GM12878 (cell line): Measurements from ENCODE around the gene SH3GL3. TPM values are rescaled to one million over a fixed set of nuclear protein-coding genes. Genes with fewer than 3 reads are reported as not detected.

Experiments used
- ATAC-seq: fragments of 200-7000 bp; cut with Tn5 transposase; 3 replicates; pipeline ENCODE4 v1.9.1; 2020; ENCODE audit warnings: mild to moderate bottlenecking, moderate library complexity
- BruUV-seq: library from RNA; stranded (reverse); fragments of 400-500 nt; replicated peaks from 2 replicates; lab custom pipeline; 2021; lab: Mats Ljungman, UMichigan
- CTCF ChIA-PET: fragments of 300-600 bp; sonication (Branson Sonifier 250); formaldehyde crosslinking; extraction: SDS; loops from one replicate; lab custom pipeline; 2021; ENCODE audit warnings: inconsistent platforms; lab: Yijun Ruan, JAX
- POLR2A ChIA-PET: fragments of 350-600 bp; formaldehyde crosslinking; extraction: SDS; loops from one replicate; lab custom pipeline; 2021; ENCODE audit warnings: inconsistent platforms; lab: Charles Lee
- RAD21 ChIA-PET: fragments of 300-600 bp; sonication (Branson Sonifier 250); formaldehyde crosslinking; loops from one replicate; lab custom pipeline; 2023; ENCODE audit warnings: antibody characterized with exemption; ENCODE audit not compliant: unreplicated experiment; lab: Charles Lee
- SMC1A ChIA-PET: fragments of 300-600 bp; sonication (Branson Sonifier 250); formaldehyde crosslinking; loops from one replicate; lab custom pipeline; 2023; ENCODE audit not compliant: unreplicated experiment, uncharacterized antibody; lab: Charles Lee
- DNase-seq: peaks from one replicate; pipeline ENCODE4 v3.0.0-alpha.2; 2011; ENCODE audit warnings: low read depth, low spot score
- FAIRE-seq: peaks from 3 replicates; lab custom pipeline; 2011; peaks lifted over from hg19 to GRCh38; lab: Jason Lieb, UNC
- H2AFZ ChIP-seq: 2 replicates; pipeline ENCODE4 v1.6.0; 2011; ENCODE audit warnings: low read depth, low read length, control low read depth; ENCODE audit not compliant: control insufficient read depth
- H3K27ac ChIP-seq: 2 replicates; pipeline ENCODE4 v1.5.1; 2011; ENCODE audit warnings: control low read depth; ENCODE audit not compliant: control insufficient read depth, insufficient read depth
- H3K27me3 ChIP-seq, 2 experiments: replicated peaks in 1 of 2; 2 replicates each; pipeline versions ENCODE4 v1.6.0 to v1.6.1; 2011; ENCODE audit warnings: low read length in 1 of 2; ENCODE audit not compliant: control insufficient read depth in 2 of 2, insufficient read depth in 2 of 2
- H3K36me3 ChIP-seq, 2 experiments: 2 replicates each; pipeline ENCODE4 v1.5.1; 2011; ENCODE audit warnings: low read length in 1 of 2; ENCODE audit not compliant: control insufficient read depth in 2 of 2, insufficient read depth in 2 of 2
- H3K4me1 ChIP-seq: 2 replicates; pipeline ENCODE4 v1.6.1; 2011; ENCODE audit warnings: mild to moderate bottlenecking, low read length, moderate library complexity, mixed read lengths; ENCODE audit not compliant: control insufficient read depth, insufficient read depth
- H3K4me2 ChIP-seq: 2 replicates; pipeline ENCODE4 v1.6.0; 2011; ENCODE audit warnings: control low read depth; ENCODE audit not compliant: control insufficient read depth, insufficient read depth
- H3K4me3 ChIP-seq: fragments of 200-600 bp; sonication (generic); 2 replicates; pipeline ENCODE4 v1.5.1; 2016
- H3K79me2 ChIP-seq: 2 replicates; pipeline ENCODE4 v1.6.0; 2011; ENCODE audit warnings: low read length; ENCODE audit not compliant: control insufficient read depth, insufficient read depth
- H3K9ac ChIP-seq: 2 replicates; pipeline ENCODE4 v1.8.0; 2011; ENCODE audit warnings: low read length, control low read depth, mixed read lengths; ENCODE audit not compliant: control insufficient read depth, insufficient read depth
- H3K9me3 ChIP-seq: replicated peaks from 3 replicates; pipeline ENCODE4 v1.5.1; 2011; ENCODE audit warnings: mild to moderate bottlenecking, low read length; ENCODE audit not compliant: control insufficient read depth, insufficient read depth
- H4K20me1 ChIP-seq: 2 replicates; pipeline ENCODE4 v1.6.0; 2011; ENCODE audit not compliant: control insufficient read depth, insufficient read depth
- ASH2L ChIP-seq: fragments of 300-600, 200-600 bp; sonication (generic); IDR thresholded peaks from 2 replicates; pipeline ENCODE4 v1.6.1; 2017; ENCODE audit warnings: low read depth, mild to moderate bottlenecking, borderline replicate concordance
- DPF2 ChIP-seq: fragments of 450-650 bp; IDR thresholded peaks from 2 replicates; pipeline ENCODE4 v1.6.1; 2017; ENCODE audit warnings: mild to moderate bottlenecking
- IKZF1 ChIP-seq: fragments of 450-650 bp; conservative IDR thresholded peaks from 2 replicates; pipeline ENCODE4 v1.6.1; 2017; ENCODE audit warnings: antibody characterized with exemption, mild to moderate bottlenecking
- PML ChIP-seq: IDR thresholded peaks from 2 replicates; pipeline ENCODE4 v1.6.1; 2012; ENCODE audit warnings: low read length, inconsistent platforms
- SP1 ChIP-seq: IDR thresholded peaks from one replicate; pipeline ENCODE4 v1.6.1; 2011; ENCODE audit warnings: low read depth, low read length
- ZNF217 ChIP-seq: fragments of 450-650 bp; IDR thresholded peaks from 2 replicates; pipeline ENCODE4 v1.6.1; 2017; ENCODE audit warnings: antibody characterized with exemption, mild to moderate bottlenecking
- ZNF24 ChIP-seq: fragments of 450-650 bp; IDR thresholded peaks from 2 replicates; pipeline ENCODE4 v1.6.1; 2017; ENCODE audit warnings: antibody characterized with exemption, mild to moderate bottlenecking
- WGBS: methylation state at CpG from one replicate; pipeline ENCODE4 v1.1.6; 2016; ENCODE audit warnings: low lambda C conversion rate; ENCODE audit not compliant: insufficient replicate concordance, insufficient coverage; ENCODE audit errors: missing lambda C conversion rate; 5-methylcytosine and 5-hydroxymethylcytosine counted together
- in situ Hi-C: fragments of 300-500 bp; cut with MboI; formaldehyde crosslinking; loops from 9 replicates; pipeline ENCODE4 v1.14.3; 2018; ENCODE audit warnings: mixed read lengths
- intact Hi-C: fragments of 100-400 bp; cut with micrococcal nuclease; formaldehyde crosslinking; loops from one replicate; pipeline ENCODE4 v1.14.2; 2022; ENCODE audit not compliant: unreplicated experiment
- polyA plus RNA-seq, 11 experiments: library from polyadenylated mRNA; depleted of rRNA in 4 of 11; unstranded in 6 of 11; stranded (reverse) in 5 of 11; fragments of >200 nt; fragmentation: Nextera tagmentation in 4 of 11; fragmentation: Illumina TruSeq in 1 of 11; extraction: Ambion mirVana in 4 of 11; extraction: Trizol in 1 of 11; gene quantifications; 1 replicate in 1 of 11; 2 replicates in 10 of 11; pipeline versions ENCODE4 v1.2.1 to v1.2.3, GENCODE V29; 2011 to 2016; ENCODE audit warnings: inconsistent platforms in 2 of 11, missing spikeins in 2 of 11, low read depth in 1 of 11
- total RNA-seq, 4 experiments: library from RNA; depleted of rRNA in 3 of 4; stranded (reverse); fragments of >200 nt in 3 of 4; fragmentation: Illumina TruSeq in 1 of 4; extraction: Trizol in 1 of 4; gene quantifications; 2 replicates each; pipeline versions ENCODE4 v1.2.1 to v1.2.3, GENCODE V29; 2013 to 2021
- TF ChIP-seq, protein P1 (sequence below): fragments of 450-650 bp; IDR thresholded peaks from 2 replicates; pipeline ENCODE4 v1.6.1; 2016; ENCODE audit warnings: mild to moderate bottlenecking, moderate library complexity, borderline replicate concordance

The SH3GL3 gene
- total and polyA plus RNA-seq, 10 of the 15 experiments (the other 5 are each of a cell fraction or from before 2014, with no cell fraction given) = not detected

DNA sequence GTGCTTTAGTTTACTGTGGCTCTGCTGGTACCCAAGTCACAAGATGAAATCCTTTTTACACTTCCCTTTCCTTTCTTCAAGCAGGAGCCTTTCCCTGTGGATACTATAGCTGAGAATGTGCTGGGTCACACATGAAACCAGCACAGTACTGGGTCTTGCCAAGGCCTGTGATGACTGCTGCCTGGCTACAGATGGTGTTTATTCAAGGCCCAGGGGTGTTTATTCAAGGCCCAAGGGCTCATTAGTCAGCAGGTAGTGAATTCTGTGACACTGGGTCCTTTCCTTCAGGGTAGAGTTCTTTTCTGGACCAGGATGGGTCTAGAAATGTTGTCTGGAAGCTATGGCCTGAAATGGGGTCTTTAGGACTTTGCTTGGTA lies 99.4 kb downstream of the SH3GL3 start (continued):
- no peak for TF ChIP-seq ZNF24
- TF ChIP-seq SP1 = no peak

DNA sequence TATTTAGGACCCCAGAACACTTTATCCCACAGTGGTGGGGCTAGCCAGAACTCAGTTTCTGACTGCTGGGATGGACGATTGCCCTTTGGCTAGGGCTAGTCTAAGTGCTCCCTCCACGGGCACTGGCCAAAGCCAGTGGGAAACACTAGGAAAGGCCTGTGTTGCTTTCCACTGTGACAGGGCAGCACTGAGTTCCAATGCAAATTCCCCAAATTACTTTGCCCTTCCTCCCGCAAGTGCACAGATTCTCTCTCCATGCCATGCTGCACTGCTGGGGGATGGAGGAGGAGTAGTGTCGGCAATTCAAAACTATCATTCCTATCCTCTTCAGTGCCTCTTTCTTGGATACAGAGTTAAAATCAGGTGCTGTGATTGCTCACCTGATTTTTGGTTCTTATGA lies 100.0 kb downstream of the SH3GL3 start:
- 62% methylated on average over 4 of the region's 4 CpGs for WGBS

More for the DNA sequence above, 100.0 kb downstream of the SH3GL3 start:
- intact Hi-C loops = no loop called here
- ATAC-seq (no peak), FAIRE-seq (no peak), DNase-seq (no peak)
- no peak overlapping the region for H3K4me2 ChIP-seq
- no peak overlapping the region for H3K27ac ChIP-seq
- no peak overlapping the region for H3K4me3 ChIP-seq
- in situ Hi-C loops = no loop called here
- no peaks in the 10 kb centered on the region for H3K9me3 ChIP-seq
- H3K9ac ChIP-seq = no peak overlapping the region
- CTCF ChIA-PET = interaction anchor here (1.3 to 3.1 kb wide), 2 partner anchors 13 to 109 kb away, joined by 4 to 9 read pairs; no protein-coding TSS in a partner anchor
- no peak for TF ChIP-seq ZNF217
- no peak for TF ChIP-seq ASH2L
- TF ChIP-seq, protein P1, sequence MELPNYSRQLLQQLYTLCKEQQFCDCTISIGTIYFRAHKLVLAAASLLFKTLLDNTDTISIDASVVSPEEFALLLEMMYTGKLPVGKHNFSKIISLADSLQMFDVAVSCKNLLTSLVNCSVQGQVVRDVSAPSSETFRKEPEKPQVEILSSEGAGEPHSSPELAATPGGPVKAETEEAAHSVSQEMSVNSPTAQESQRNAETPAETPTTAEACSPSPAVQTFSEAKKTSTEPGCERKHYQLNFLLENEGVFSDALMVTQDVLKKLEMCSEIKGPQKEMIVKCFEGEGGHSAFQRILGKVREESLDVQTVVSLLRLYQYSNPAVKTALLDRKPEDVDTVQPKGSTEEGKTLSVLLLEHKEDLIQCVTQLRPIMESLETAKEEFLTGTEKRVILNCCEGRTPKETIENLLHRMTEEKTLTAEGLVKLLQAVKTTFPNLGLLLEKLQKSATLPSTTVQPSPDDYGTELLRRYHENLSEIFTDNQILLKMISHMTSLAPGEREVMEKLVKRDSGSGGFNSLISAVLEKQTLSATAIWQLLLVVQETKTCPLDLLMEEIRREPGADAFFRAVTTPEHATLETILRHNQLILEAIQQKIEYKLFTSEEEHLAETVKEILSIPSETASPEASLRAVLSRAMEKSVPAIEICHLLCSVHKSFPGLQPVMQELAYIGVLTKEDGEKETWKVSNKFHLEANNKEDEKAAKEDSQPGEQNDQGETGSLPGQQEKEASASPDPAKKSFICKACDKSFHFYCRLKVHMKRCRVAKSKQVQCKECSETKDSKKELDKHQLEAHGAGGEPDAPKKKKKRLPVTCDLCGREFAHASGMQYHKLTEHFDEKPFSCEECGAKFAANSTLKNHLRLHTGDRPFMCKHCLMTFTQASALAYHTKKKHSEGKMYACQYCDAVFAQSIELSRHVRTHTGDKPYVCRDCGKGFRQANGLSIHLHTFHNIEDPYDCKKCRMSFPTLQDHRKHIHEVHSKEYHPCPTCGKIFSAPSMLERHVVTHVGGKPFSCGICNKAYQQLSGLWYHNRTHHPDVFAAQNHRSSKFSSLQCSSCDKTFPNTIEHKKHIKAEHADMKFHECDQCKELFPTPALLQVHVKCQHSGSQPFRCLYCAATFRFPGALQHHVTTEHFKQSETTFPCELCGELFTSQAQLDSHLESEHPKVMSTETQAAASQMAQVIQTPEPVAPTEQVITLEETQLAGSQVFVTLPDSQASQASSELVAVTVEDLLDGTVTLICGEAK = no peak
- no peak for TF ChIP-seq IKZF1
- TF ChIP-seq PML = no peak
- TF ChIP-seq DPF2 = no peak
- no peaks in the 10 kb centered on the region for H4K20me1 ChIP-seq
- POLR2A ChIA-PET = no interaction called here
- SMC1A ChIA-PET = interaction anchor here (1.6 kb wide), 1 partner anchor 16 kb away, joined by 5 read pairs; no protein-coding TSS in a partner anchor
- BruUV-seq = no TSS peak
- RAD21 ChIA-PET = no interaction called here
- no peaks in the 10 kb centered on the region for H3K36me3 ChIP-seq
- no peaks in the 10 kb centered on the region for H3K4me1 ChIP-seq
- no peak overlapping the region for H2AFZ ChIP-seq
- no peaks in the 10 kb centered on the region for H3K79me2 ChIP-seq
- H3K27me3 ChIP-seq = no peaks in the 10 kb centered on the region
